Liver (tissue), 9 donors: ENCODE measurements around the gene DOCK1. TPM values are rescaled to one million over a fixed set of nuclear protein-coding genes. Genes with fewer than 3 reads are reported as not detected.

ENCODE experiments used
- DNase-seq: peaks from one replicate; pipeline ENCODE4 v3.0.0-alpha.2; 2017; ENCODE audit warnings: low spot score
- H3K27ac ChIP-seq, 2 donors: one replicate each; pipeline ENCODE4 v1.7.0; 2013; ENCODE audit warnings: inconsistent platforms in 2 of 2, low read length in 2 of 2, control low read depth in 1 of 2, low read depth in 1 of 2, mild to moderate bottlenecking in 1 of 2
- H3K27me3 ChIP-seq, 4 donors: one replicate each; pipeline versions ENCODE4 v1.6.1 to v1.7.0; 2013; ENCODE audit warnings: low read length in 3 of 4, inconsistent platforms in 1 of 4, mild to moderate bottlenecking in 1 of 4, moderate library complexity in 1 of 4; ENCODE audit not compliant: control insufficient read depth in 4 of 4, insufficient read depth in 4 of 4
- H3K36me3 ChIP-seq, 4 donors: one replicate each; pipeline versions ENCODE4 v1.6.1 to v1.7.0; 2013; ENCODE audit warnings: low read length in 3 of 4, mild to moderate bottlenecking in 3 of 4, low read depth in 1 of 4, moderate library complexity in 1 of 4; ENCODE audit not compliant: control insufficient read depth in 4 of 4, insufficient read depth in 3 of 4
- H3K4me1 ChIP-seq, 4 donors: one replicate each; pipeline versions ENCODE4 v1.6.1 to v1.7.0; 2013; ENCODE audit warnings: low read length in 3 of 4, mild to moderate bottlenecking in 3 of 4, moderate library complexity in 1 of 4; ENCODE audit not compliant: control insufficient read depth in 4 of 4, insufficient read depth in 4 of 4
- H3K4me3 ChIP-seq, 3 donors: one replicate each; pipeline versions ENCODE4 v1.6.1 to v1.7.0; 2013; ENCODE audit warnings: low read length in 3 of 3, control low read depth in 1 of 3, low read depth in 1 of 3, mild to moderate bottlenecking in 1 of 3
- H3K9ac ChIP-seq, 2 donors: one replicate each; pipeline ENCODE4 v1.7.0; 2013; ENCODE audit warnings: low read length in 2 of 2, mild to moderate bottlenecking in 2 of 2, moderate library complexity in 2 of 2, control low read depth in 1 of 2, low read depth in 1 of 2
- H3K9me3 ChIP-seq, 4 donors: one replicate each; pipeline versions ENCODE4 v1.6.1 to v1.7.0; 2013; ENCODE audit warnings: low read length in 3 of 4; ENCODE audit not compliant: control insufficient read depth in 4 of 4
- EGR1 ChIP-seq, 2 donors: IDR thresholded peaks; 2 replicates each; pipeline ENCODE4 v1.6.1; 2016 to 2018; ENCODE audit warnings: antibody characterized with exemption in 2 of 2, low read depth in 2 of 2
- FOXA1 ChIP-seq: IDR thresholded peaks from 2 replicates; pipeline ENCODE4 v1.6.1; 2016; ENCODE audit warnings: antibody characterized with exemption
- FOXA2 ChIP-seq: IDR thresholded peaks from 2 replicates; pipeline ENCODE4 v1.6.1; 2016; ENCODE audit warnings: antibody characterized with exemption
- HNF4A ChIP-seq, 2 donors: conservative IDR thresholded peaks; 2 replicates each; pipeline ENCODE4 v1.6.1; 2016; ENCODE audit warnings: antibody characterized with exemption in 2 of 2, mild to moderate bottlenecking in 2 of 2
- HNF4G ChIP-seq: IDR thresholded peaks from 2 replicates; pipeline ENCODE4 v1.6.1; 2016; ENCODE audit warnings: antibody characterized with exemption
- JUND ChIP-seq, 2 donors: IDR thresholded peaks; 2 replicates each; pipeline ENCODE4 v1.6.1; 2016; ENCODE audit warnings: antibody characterized with exemption in 2 of 2
- RAD21 ChIP-seq, 2 donors: IDR thresholded peaks; 2 replicates each; pipeline ENCODE4 v1.6.1; 2016; ENCODE audit warnings: antibody characterized with exemption in 2 of 2, mild to moderate bottlenecking in 2 of 2
- RXRA ChIP-seq, 2 donors: IDR thresholded peaks; 2 replicates each; pipeline ENCODE4 v1.6.1; 2017 to 2018; ENCODE audit warnings: antibody characterized with exemption in 2 of 2, mild to moderate bottlenecking in 1 of 2
- SP1 ChIP-seq: IDR thresholded peaks from 2 replicates; pipeline ENCODE4 v1.6.1; 2018; ENCODE audit warnings: antibody characterized with exemption, mild to moderate bottlenecking
- TAF1 ChIP-seq: conservative IDR thresholded peaks from 2 replicates; pipeline ENCODE4 v1.6.1; 2016; ENCODE audit warnings: antibody characterized with exemption, mild to moderate bottlenecking
- WGBS: extraction: QIAGEN DNeasy Blood & Tissue Kit; methylation state at CpG from one replicate; pipeline ENCODE4 v1.1.7; 2013; 5-methylcytosine and 5-hydroxymethylcytosine counted together
- polyA plus RNA-seq, 2 donors: library from polyadenylated mRNA; stranded (reverse) in 1 of 2; unstranded in 1 of 2; fragments of 200-250 nt in 1 of 2; fragments of >200 nt in 1 of 2; fragmentation: Nextera tagmentation in 1 of 2; extraction: Ambion mirVana in 1 of 2; gene quantifications; one replicate each; pipeline versions ENCODE4 v1.2.1 to v1.2.3, GENCODE V29; 2013 to 2015
- total RNA-seq, 2 donors: library from RNA; depleted of rRNA; stranded (reverse); fragments of >200 nt; gene quantifications; one replicate each; pipeline ENCODE4 v1.2.3, GENCODE V29; 2014
- TF ChIP-seq, protein P1 (sequence below): IDR thresholded peaks from 2 replicates; pipeline ENCODE4 v1.6.1; 2016; ENCODE audit warnings: antibody characterized with exemption
- TF ChIP-seq, protein P2 (sequence below): IDR thresholded peaks from 2 replicates; pipeline ENCODE4 v1.6.1; 2016; ENCODE audit warnings: antibody characterized with exemption, mild to moderate bottlenecking
- TF ChIP-seq, protein P3 (sequence below): IDR thresholded peaks from 2 replicates; pipeline ENCODE4 v1.6.1; 2016; ENCODE audit warnings: antibody characterized with exemption
- donor health status: healthy.
- donor health status: healthy.
- donor health status: healthy.
- donor health status: healthy.
- donor health status: healthy.

DOCK1 gene
- total and polyA plus RNA-seq, 4 donors, result 3.8 to 28.8 (median 9.1) TPM

DNA sequence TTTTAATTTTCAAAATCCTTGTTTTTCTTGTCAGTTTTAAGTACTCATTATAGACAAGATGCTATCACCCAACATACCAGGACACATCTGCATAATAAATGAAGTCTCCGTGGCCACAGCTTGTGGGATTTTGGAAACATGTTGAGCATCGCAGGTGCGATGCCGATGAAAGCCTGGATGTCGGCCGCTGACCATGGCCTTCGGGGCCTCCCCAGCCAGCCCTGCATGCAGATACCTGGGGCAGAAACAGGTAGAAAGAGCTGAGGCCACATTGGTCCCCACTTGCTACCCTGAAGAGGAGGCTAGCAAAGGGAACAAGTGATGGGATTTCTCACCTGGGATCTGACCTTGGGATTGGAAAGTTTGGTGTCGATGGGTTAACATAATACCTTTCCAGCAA is 123.8 kb downstream of the DOCK1 start:
- H3K4me3 ChIP-seq, result no peak overlapping the region
- no peaks in the 10 kb centered on the region for H3K27me3 ChIP-seq
- TF ChIP-seq HNF4G, result no peak
- TF ChIP-seq, protein P1, sequence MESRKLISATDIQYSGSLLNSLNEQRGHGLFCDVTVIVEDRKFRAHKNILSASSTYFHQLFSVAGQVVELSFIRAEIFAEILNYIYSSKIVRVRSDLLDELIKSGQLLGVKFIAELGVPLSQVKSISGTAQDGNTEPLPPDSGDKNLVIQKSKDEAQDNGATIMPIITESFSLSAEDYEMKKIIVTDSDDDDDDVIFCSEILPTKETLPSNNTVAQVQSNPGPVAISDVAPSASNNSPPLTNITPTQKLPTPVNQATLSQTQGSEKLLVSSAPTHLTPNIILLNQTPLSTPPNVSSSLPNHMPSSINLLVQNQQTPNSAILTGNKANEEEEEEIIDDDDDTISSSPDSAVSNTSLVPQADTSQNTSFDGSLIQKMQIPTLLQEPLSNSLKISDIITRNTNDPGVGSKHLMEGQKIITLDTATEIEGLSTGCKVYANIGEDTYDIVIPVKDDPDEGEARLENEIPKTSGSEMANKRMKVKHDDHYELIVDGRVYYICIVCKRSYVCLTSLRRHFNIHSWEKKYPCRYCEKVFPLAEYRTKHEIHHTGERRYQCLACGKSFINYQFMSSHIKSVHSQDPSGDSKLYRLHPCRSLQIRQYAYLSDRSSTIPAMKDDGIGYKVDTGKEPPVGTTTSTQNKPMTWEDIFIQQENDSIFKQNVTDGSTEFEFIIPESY, result no peak
- 97% methylated on average over 8 of the region's 8 CpGs for WGBS
- no peak overlapping the region for H3K27ac ChIP-seq
- no peak for DNase-seq
- H3K9ac ChIP-seq, result no peak overlapping the region
- H3K36me3 ChIP-seq, result peaks cover 4 to 66% (median 31%) of the 10 kb centered on the region in 4 donors
- no peaks in the 10 kb centered on the region for H3K4me1 ChIP-seq
- H3K9me3 ChIP-seq, result no peaks in the 10 kb centered on the region

DNA sequence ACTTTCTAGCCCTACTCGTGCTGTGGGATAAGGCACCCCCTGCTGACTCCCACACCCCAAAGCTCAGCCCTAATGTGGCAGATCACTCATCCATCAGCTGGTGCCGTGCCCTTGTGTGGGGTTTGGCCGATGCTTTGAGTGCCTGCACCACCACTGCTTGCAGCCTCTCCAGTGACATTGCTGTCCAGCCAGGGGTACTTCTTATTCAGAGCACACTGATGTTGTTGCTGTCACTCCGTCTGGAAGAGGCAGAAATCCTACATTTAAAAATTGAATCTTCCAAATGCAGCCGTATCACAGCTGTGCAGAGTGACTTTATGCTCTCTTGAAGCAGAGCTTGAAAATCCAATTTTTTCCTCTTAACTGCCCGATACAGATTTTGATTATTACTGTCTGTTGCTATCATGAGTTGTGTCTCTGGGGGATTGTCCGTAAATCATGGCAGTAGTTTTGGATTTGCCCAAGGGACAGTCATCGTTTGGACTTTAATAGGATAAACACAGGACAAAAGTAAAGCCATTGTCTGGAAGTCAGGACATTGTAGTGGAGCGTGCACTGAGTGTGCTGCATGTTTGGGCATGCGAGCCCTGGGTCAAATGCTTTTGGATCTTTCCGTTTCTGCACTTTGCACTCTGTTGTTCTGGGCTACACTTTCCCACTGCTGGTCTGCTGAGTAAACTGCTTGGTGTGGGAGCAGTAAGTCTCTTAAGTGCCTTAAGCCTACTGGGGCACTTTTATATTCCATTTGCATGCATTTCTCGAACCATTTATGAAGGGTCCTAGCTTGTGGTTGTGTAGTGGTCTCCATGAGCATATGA is 128.2 kb downstream of the DOCK1 start:
- no peak overlapping the region for H3K9ac ChIP-seq
- H3K36me3 ChIP-seq, result peaks cover 5 to 58% (median 28%) of the 10 kb centered on the region in 4 donors
- WGBS, result 92% methylated on average over 12 of the region's 12 CpGs
- H3K4me3 ChIP-seq, result no peak overlapping the region
- DNase-seq, result no peak
- no peaks in the 10 kb centered on the region for H3K27me3 ChIP-seq
- no peak overlapping the region for H3K27ac ChIP-seq
- no peaks in the 10 kb centered on the region for H3K4me1 ChIP-seq
- TF ChIP-seq RXRA (IDR thresholded peaks at IDR 0.05), result no peak
- TF ChIP-seq RAD21 (IDR thresholded peaks at IDR 0.05), result no peak
- no peak for TF ChIP-seq HNF4G
- no peak for TF ChIP-seq FOXA2
- no peak for TF ChIP-seq JUND (IDR thresholded peaks at IDR 0.05)
- TF ChIP-seq, protein P2, sequence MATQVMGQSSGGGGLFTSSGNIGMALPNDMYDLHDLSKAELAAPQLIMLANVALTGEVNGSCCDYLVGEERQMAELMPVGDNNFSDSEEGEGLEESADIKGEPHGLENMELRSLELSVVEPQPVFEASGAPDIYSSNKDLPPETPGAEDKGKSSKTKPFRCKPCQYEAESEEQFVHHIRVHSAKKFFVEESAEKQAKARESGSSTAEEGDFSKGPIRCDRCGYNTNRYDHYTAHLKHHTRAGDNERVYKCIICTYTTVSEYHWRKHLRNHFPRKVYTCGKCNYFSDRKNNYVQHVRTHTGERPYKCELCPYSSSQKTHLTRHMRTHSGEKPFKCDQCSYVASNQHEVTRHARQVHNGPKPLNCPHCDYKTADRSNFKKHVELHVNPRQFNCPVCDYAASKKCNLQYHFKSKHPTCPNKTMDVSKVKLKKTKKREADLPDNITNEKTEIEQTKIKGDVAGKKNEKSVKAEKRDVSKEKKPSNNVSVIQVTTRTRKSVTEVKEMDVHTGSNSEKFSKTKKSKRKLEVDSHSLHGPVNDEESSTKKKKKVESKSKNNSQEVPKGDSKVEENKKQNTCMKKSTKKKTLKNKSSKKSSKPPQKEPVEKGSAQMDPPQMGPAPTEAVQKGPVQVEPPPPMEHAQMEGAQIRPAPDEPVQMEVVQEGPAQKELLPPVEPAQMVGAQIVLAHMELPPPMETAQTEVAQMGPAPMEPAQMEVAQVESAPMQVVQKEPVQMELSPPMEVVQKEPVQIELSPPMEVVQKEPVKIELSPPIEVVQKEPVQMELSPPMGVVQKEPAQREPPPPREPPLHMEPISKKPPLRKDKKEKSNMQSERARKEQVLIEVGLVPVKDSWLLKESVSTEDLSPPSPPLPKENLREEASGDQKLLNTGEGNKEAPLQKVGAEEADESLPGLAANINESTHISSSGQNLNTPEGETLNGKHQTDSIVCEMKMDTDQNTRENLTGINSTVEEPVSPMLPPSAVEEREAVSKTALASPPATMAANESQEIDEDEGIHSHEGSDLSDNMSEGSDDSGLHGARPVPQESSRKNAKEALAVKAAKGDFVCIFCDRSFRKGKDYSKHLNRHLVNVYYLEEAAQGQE, result no peak
- TF ChIP-seq, protein P1, result no peak
- TF ChIP-seq, protein P3, sequence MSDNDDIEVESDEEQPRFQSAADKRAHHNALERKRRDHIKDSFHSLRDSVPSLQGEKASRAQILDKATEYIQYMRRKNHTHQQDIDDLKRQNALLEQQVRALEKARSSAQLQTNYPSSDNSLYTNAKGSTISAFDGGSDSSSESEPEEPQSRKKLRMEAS, result no peak
- no peak for TF ChIP-seq HNF4A (conservative IDR thresholded peaks at IDR 0.05)
- TF ChIP-seq FOXA1, result no peak
- no peak for TF ChIP-seq SP1
- TF ChIP-seq TAF1, result no peak
- no peak for TF ChIP-seq EGR1 (IDR thresholded peaks at IDR 0.05; ENCODE audit: low read depth in 2 of 2)
- H3K9me3 ChIP-seq, result no peaks in the 10 kb centered on the region
